Vagina (tissue), 2 donors: ENCODE measurements around the gene GABBR2.

ENCODE experiments used
- POLR2A ChIP-seq, 2 donors: fragments of 450-650 bp; IDR thresholded peaks; one replicate each; pipeline ENCODE4 v1.6.1; 2017; ENCODE audit warnings: antibody characterized with exemption in 2 of 2, mild to moderate bottlenecking in 2 of 2, moderate library complexity in 2 of 2
- TF ChIP-seq, protein P1 (sequence below), 3 experiments: fragments of 450-650 bp in 2 of 3; fragments of 200-600 bp in 1 of 3; sonication (generic) in 1 of 3; IDR thresholded peaks; one replicate each; pipeline ENCODE4 v1.5.1; 2017 to 2019; ENCODE audit warnings: antibody characterized with exemption in 3 of 3, mild to moderate bottlenecking in 2 of 3, moderate library complexity in 2 of 3

- TF ChIP-seq POLR2A (IDR thresholded peaks at IDR 0.05): no peak
- TF ChIP-seq, protein P1, sequence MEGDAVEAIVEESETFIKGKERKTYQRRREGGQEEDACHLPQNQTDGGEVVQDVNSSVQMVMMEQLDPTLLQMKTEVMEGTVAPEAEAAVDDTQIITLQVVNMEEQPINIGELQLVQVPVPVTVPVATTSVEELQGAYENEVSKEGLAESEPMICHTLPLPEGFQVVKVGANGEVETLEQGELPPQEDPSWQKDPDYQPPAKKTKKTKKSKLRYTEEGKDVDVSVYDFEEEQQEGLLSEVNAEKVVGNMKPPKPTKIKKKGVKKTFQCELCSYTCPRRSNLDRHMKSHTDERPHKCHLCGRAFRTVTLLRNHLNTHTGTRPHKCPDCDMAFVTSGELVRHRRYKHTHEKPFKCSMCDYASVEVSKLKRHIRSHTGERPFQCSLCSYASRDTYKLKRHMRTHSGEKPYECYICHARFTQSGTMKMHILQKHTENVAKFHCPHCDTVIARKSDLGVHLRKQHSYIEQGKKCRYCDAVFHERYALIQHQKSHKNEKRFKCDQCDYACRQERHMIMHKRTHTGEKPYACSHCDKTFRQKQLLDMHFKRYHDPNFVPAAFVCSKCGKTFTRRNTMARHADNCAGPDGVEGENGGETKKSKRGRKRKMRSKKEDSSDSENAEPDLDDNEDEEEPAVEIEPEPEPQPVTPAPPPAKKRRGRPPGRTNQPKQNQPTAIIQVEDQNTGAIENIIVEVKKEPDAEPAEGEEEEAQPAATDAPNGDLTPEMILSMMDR (IDR thresholded peaks at IDR 0.05): no peak
Observed at GRCh38 chr9:98471185-98471584, 237.6 kb downstream of the GABBR2 start.
